ENCODE data around the gene EIF5.
A peak's percentile ranks its signal among the peaks of the same experiment; 100 is the strongest.

The EIF5 gene

DNA sequence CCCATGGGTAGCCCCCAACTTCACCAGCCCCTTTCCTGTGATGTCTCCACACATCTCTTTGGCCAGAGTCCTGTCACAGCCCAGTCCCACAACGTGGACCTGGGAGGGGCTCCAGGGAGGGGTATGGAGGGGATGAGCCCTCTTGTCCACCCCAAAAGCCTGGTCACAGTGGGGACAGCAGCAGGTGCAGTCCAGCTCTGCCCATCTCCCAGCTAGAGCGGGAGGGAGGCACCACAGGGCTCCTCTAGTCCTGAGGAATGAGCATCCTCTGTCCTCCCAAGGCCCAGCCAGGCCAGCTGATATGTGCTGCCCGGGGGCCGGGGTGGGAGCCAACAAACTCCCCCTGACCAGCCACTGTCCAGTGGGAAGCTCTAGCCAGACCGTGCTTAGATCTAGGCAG is 43.5 kb upstream of the EIF5 start:
- no peak for DNase-seq (ENCODE audit: low read depth)
- H3K4me3 ChIP-seq (ENCODE audit: low read length): no peak overlapping the region
- no peak for TF ChIP-seq CTCF (conservative IDR thresholded peaks at IDR 0.05; ENCODE audit: low read depth, low read length)

GRCh38 chr14:103290961-103291360 is 43.1 kb upstream of the EIF5 start:
- DNase-seq (ENCODE audit: low read depth): no peak
- H3K4me3 ChIP-seq (ENCODE audit: low read length): no peak overlapping the region
- no peak for TF ChIP-seq CTCF (conservative IDR thresholded peaks at IDR 0.05; ENCODE audit: low read depth, low read length)

GRCh38 chr14:103292426-103293374 is 41.3 kb upstream of the EIF5 start:
- TF ChIP-seq CTCF (conservative IDR thresholded peaks at IDR 0.05; ENCODE audit: low read depth, low read length): peak; percentile 95
- no peak overlapping the region for H3K4me3 ChIP-seq (ENCODE audit: low read length)
- no peak for DNase-seq (ENCODE audit: low read depth)

DNA sequence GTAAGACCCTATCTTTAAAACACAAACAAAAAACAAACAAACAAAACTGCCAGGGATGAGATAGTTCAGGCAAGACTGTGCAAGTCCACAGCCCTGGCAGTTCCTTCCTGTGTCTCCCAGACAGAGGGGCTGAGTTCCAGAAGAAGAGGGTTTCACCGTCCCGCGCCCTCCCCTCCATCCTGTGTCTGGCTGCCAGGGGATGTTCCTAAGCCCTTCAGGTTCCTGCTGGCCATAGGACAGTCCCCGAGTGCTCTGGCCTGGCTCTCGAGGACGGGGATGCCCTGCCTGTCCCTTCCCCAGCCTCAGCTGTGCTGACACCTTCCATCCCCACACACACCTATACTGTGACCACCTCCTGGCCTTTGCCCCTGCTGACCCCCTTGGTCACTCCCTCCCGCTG is 40.6 kb upstream of the EIF5 start:
- H3K4me3 ChIP-seq (ENCODE audit: low read length): no peak overlapping the region
- DNase-seq (ENCODE audit: low read depth): no peak
- TF ChIP-seq CTCF (conservative IDR thresholded peaks at IDR 0.05; ENCODE audit: low read depth, low read length): no peak

- no peak for TF ChIP-seq CTCF (conservative IDR thresholded peaks at IDR 0.05; ENCODE audit: low read depth, low read length)
- H3K4me3 ChIP-seq (ENCODE audit: low read length): no peak overlapping the region
- DNase-seq (ENCODE audit: low read depth): no peak
Observed at GRCh38 chr14:103294091-103294490, 39.9 kb upstream of the EIF5 start.

- no peak for TF ChIP-seq CTCF (conservative IDR thresholded peaks at IDR 0.05; ENCODE audit: low read depth, low read length)
- no peak for DNase-seq (ENCODE audit: low read depth)
- H3K4me3 ChIP-seq (ENCODE audit: low read length): no peak overlapping the region
Observed at GRCh38 chr14:103296007-103296406, 38.0 kb upstream of the EIF5 start.

DNA sequence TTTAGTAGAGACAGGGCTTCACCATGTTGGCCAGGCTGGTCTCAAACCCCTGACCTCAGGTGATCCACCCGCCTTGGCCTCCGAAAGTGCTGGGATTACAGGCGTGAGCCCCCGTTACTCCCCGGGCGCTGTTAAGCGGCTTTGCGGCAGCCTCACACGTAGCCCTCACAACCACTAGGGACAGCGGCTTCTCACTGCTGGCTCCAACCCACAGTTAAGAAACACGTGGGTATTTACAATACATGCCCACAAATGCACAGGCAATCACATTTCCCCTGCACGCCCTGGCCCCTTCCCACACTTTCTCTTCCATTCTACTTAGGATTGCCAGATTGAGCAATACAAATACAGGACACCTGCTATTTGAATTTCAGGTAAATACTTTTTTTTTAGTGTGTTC is 37.0 kb upstream of the EIF5 start:
- H3K4me3 ChIP-seq (ENCODE audit: low read length): no peak overlapping the region
- TF ChIP-seq CTCF (conservative IDR thresholded peaks at IDR 0.05; ENCODE audit: low read depth, low read length): peak; percentile 31
- no peak for DNase-seq (ENCODE audit: low read depth)
